Measurements from ENCODE around the gene PTPRM.

GRCh38 chr18:7727361-7728076, 160.4 kb downstream of the PTPRM start:
- TF ChIP-seq POLR2A (IDR thresholded peaks at IDR 0.05), result no peak
- TF ChIP-seq, protein P1, sequence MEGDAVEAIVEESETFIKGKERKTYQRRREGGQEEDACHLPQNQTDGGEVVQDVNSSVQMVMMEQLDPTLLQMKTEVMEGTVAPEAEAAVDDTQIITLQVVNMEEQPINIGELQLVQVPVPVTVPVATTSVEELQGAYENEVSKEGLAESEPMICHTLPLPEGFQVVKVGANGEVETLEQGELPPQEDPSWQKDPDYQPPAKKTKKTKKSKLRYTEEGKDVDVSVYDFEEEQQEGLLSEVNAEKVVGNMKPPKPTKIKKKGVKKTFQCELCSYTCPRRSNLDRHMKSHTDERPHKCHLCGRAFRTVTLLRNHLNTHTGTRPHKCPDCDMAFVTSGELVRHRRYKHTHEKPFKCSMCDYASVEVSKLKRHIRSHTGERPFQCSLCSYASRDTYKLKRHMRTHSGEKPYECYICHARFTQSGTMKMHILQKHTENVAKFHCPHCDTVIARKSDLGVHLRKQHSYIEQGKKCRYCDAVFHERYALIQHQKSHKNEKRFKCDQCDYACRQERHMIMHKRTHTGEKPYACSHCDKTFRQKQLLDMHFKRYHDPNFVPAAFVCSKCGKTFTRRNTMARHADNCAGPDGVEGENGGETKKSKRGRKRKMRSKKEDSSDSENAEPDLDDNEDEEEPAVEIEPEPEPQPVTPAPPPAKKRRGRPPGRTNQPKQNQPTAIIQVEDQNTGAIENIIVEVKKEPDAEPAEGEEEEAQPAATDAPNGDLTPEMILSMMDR (IDR thresholded peaks at IDR 0.05), result no peak
